ENCODE results near the gene MC4R. TPM values are rescaled to one million over a fixed set of nuclear protein-coding genes. Genes with fewer than 3 reads are reported as not detected.

The MC4R gene
- total RNA-seq, 1 donor from 2014 or later: 0.52 TPM

DNA sequence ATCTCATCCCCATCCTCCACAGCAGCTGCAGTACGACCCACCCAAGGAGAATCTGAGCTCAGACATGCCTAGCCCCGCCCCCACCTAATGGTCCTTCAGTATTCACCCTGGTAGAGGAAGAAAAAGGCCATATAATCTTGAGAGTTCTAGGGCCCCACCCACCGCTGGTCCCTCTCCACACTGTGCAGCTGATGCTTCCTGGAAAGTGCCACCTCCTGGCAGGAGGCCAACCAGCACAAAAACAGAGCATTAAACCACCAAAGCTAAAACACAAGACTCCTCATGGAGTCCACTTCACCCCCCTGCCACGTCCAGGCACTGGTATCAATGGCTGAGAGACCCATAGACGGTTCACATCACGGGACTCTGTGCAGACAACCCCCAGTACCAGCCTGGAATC lies 40.7 kb downstream of the MC4R start:
- no peak overlapping the region for H3K4me3 ChIP-seq (ENCODE audit: low read length in 3 of 3)
- no peak overlapping the region for H3K9ac ChIP-seq (ENCODE audit: low read depth in 1 of 3, low read length in 3 of 3)
- H3K27me3 ChIP-seq (ENCODE audit: control insufficient read depth in 3 of 3, insufficient read depth in 3 of 3, low read length in 3 of 3): no peaks in the 10 kb centered on the region
- no peaks in the 10 kb centered on the region for H3K4me1 ChIP-seq (ENCODE audit: control insufficient read depth in 3 of 3, insufficient read depth in 3 of 3, low read length in 3 of 3)
- H3K36me3 ChIP-seq (ENCODE audit: control insufficient read depth in 3 of 3, insufficient read depth in 3 of 3, low read length in 3 of 3): no peaks in the 10 kb centered on the region
- H3K27ac ChIP-seq (ENCODE audit: low read depth, low read length): no peak overlapping the region
- H3K9me3 ChIP-seq (ENCODE audit: control insufficient read depth in 3 of 3, low read length in 3 of 3): no peaks in the 10 kb centered on the region

DNA sequence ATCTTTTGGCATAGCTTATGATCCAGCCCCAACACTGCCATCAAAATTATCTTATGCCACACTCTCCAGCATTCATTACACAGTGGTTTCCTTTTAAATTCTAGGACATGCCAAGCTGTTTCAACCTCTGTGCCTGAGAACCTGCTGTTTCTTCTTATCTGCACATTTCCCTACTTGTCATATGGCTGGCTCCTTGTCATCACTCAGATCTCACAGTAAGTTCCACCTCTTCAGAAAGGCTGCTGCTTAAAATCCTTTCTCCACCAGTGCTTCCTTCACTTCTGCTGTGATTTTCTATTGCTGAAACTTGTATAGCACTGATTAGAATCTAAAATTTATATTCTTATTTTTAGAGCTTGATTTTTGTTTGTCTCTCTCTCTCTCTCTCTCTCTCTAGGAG lies 43.4 kb downstream of the MC4R start:
- no peak overlapping the region for H3K9ac ChIP-seq (ENCODE audit: low read depth in 1 of 3, low read length in 3 of 3)

DNA sequence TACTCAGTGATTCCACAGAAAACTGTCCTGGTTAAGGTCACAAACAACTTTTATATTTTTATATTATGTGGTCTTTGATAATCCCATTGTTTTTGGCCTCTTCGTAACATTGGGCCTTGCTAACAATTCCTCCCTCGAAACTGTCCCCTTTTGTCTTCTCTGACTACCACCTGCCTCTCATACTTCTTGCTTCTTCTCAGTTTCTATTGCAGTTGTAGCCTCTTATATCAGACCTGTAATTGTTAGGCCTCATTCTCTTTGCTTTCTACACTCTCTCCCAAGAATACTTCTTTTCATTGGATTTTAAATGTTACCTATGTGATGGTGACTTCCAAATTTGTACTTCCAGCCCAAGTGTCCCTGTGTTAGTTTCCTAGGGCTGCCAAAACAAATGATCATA lies 44.7 kb downstream of the MC4R start:
- no peaks in the 10 kb centered on the region for H3K9me3 ChIP-seq (ENCODE audit: control insufficient read depth in 3 of 3, low read length in 3 of 3)
- no peaks in the 10 kb centered on the region for H3K27me3 ChIP-seq (ENCODE audit: control insufficient read depth in 3 of 3, insufficient read depth in 3 of 3, low read length in 3 of 3)
- no peak overlapping the region for H3K27ac ChIP-seq (ENCODE audit: low read depth, low read length)
- no peaks in the 10 kb centered on the region for H3K4me1 ChIP-seq (ENCODE audit: control insufficient read depth in 3 of 3, insufficient read depth in 3 of 3, low read length in 3 of 3)
- no peak overlapping the region for H3K9ac ChIP-seq (ENCODE audit: low read depth in 1 of 3, low read length in 3 of 3)
- no peak overlapping the region for H3K4me3 ChIP-seq (ENCODE audit: low read length in 3 of 3)
- H3K36me3 ChIP-seq (ENCODE audit: control insufficient read depth in 3 of 3, insufficient read depth in 3 of 3, low read length in 3 of 3): no peaks in the 10 kb centered on the region

More for the DNA sequence above, 43.4 kb downstream of the MC4R start:
- no peaks in the 10 kb centered on the region for H3K27me3 ChIP-seq (ENCODE audit: control insufficient read depth in 3 of 3, insufficient read depth in 3 of 3, low read length in 3 of 3)
- H3K4me3 ChIP-seq (ENCODE audit: low read length in 3 of 3): no peak overlapping the region
- H3K36me3 ChIP-seq (ENCODE audit: control insufficient read depth in 3 of 3, insufficient read depth in 3 of 3, low read length in 3 of 3): no peaks in the 10 kb centered on the region
- no peak overlapping the region for H3K27ac ChIP-seq (ENCODE audit: low read depth, low read length)
- no peaks in the 10 kb centered on the region for H3K4me1 ChIP-seq (ENCODE audit: control insufficient read depth in 3 of 3, insufficient read depth in 3 of 3, low read length in 3 of 3)
- no peaks in the 10 kb centered on the region for H3K9me3 ChIP-seq (ENCODE audit: control insufficient read depth in 3 of 3, low read length in 3 of 3)

DNA sequence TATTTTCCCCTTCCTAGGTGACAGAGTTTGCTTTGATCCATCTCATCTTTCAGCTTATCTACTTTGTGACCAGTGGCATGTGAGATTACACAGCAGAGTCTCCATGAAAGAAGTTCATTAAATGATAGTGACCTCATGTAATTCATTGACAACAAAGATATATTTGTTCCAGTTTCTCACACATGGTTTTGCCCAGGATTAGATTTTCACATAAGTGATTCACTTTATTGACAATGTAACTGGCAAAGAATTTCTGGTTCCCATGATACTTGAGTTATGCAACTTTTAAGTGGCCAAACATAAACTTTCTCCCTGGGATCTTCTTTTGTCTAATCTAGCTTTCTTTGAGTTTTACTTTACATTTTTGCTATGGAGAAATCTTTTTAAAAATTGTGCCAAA lies 50.0 kb downstream of the MC4R start:
- H3K9ac ChIP-seq (ENCODE audit: low read depth in 1 of 3, low read length in 3 of 3): no peak overlapping the region
- no peak overlapping the region for H3K4me3 ChIP-seq (ENCODE audit: low read length in 3 of 3)
- no peaks in the 10 kb centered on the region for H3K27me3 ChIP-seq (ENCODE audit: control insufficient read depth in 3 of 3, insufficient read depth in 3 of 3, low read length in 3 of 3)
- no peaks in the 10 kb centered on the region for H3K36me3 ChIP-seq (ENCODE audit: control insufficient read depth in 3 of 3, insufficient read depth in 3 of 3, low read length in 3 of 3)
- no peaks in the 10 kb centered on the region for H3K9me3 ChIP-seq (ENCODE audit: control insufficient read depth in 3 of 3, low read length in 3 of 3)
- H3K27ac ChIP-seq (ENCODE audit: low read depth, low read length): no peak overlapping the region
- H3K4me1 ChIP-seq (ENCODE audit: control insufficient read depth in 3 of 3, insufficient read depth in 3 of 3, low read length in 3 of 3): no peaks in the 10 kb centered on the region
